ENCODE results near the gene DPP10. TPM values are rescaled to one million over a fixed set of nuclear protein-coding genes. Genes with fewer than 3 reads are reported as not detected.

DPP10 gene
- total and polyA plus RNA-seq, 4 donors, result 0.04 to 4.1 (median 0.48) TPM

GRCh38 chr2:114579542-114579941, 137.1 kb downstream of the DPP10 start:
- Histone ChIP-seq H3K4me3 (ENCODE audit: low read depth in 1 of 3, low read length in 3 of 3) (no peak overlapping the region), H3K27me3 (ENCODE audit: control insufficient read depth in 4 of 4, insufficient read depth in 4 of 4, low read length in 3 of 4) (no peaks in the 10 kb centered on the region), H3K4me1 (ENCODE audit: control insufficient read depth in 4 of 4, insufficient read depth in 4 of 4, low read length in 3 of 4) (no peaks in the 10 kb centered on the region), H3K9ac (ENCODE audit: low read depth in 1 of 2, low read length in 2 of 2) (no peak overlapping the region), H3K9me3 (ENCODE audit: control insufficient read depth in 4 of 4, low read length in 3 of 4) (no peaks in the 10 kb centered on the region), H3K27ac (ENCODE audit: low read depth in 1 of 2, low read length in 2 of 2) (no peak overlapping the region), H3K36me3 (ENCODE audit: control insufficient read depth in 4 of 4, insufficient read depth in 3 of 4, low read depth in 1 of 4, low read length in 3 of 4) (no peaks in the 10 kb centered on the region)
- no peak for DNase-seq (ENCODE audit: low spot score)
- no peak for TF ChIP-seq ATF3 (IDR thresholded peaks at IDR 0.05)
- no peak for TF ChIP-seq HNF4A (conservative IDR thresholded peaks at IDR 0.05)
- no peak for TF ChIP-seq RAD21 (IDR thresholded peaks at IDR 0.05)
- no peak for TF ChIP-seq CTCF (IDR thresholded peaks at IDR 0.05; ENCODE audit: low read depth, low read length, missing input control)
- TF ChIP-seq JUND (IDR thresholded peaks at IDR 0.05), result no peak
- TF ChIP-seq FOXA1 (IDR thresholded peaks at IDR 0.05), result no peak
- TF ChIP-seq ZBTB33 (IDR thresholded peaks at IDR 0.05), result no peak
- no peak for TF ChIP-seq EGR1 (IDR thresholded peaks at IDR 0.05; ENCODE audit: low read depth in 2 of 2)
- TF ChIP-seq RXRA (IDR thresholded peaks at IDR 0.05), result no peak
- no peak for TF ChIP-seq MAX (IDR thresholded peaks at IDR 0.05)
- no peak for TF ChIP-seq YY1 (IDR thresholded peaks at IDR 0.05)
- no peak for TF ChIP-seq TAF1 (conservative IDR thresholded peaks at IDR 0.05)
- TF ChIP-seq NR2F2 (IDR thresholded peaks at IDR 0.05), result no peak
- TF ChIP-seq FOXA2 (IDR thresholded peaks at IDR 0.05), result no peak
- TF ChIP-seq GABPA (IDR thresholded peaks at IDR 0.05 in 1 of 2, conservative IDR thresholded peaks at IDR 0.05 in 1 of 2), result no peak
- 50% methylated on average over 3 of the region's 3 CpGs for WGBS

GRCh38 chr2:114580691-114581090, 138.2 kb downstream of the DPP10 start:
- Histone ChIP-seq H3K27ac (ENCODE audit: low read depth in 1 of 2, low read length in 2 of 2) (no peak overlapping the region), H3K4me3 (ENCODE audit: low read depth in 1 of 3, low read length in 3 of 3) (no peak overlapping the region), H3K4me1 (ENCODE audit: control insufficient read depth in 4 of 4, insufficient read depth in 4 of 4, low read length in 3 of 4) (no peaks in the 10 kb centered on the region), H3K9ac (ENCODE audit: low read depth in 1 of 2, low read length in 2 of 2) (no peak overlapping the region), H3K36me3 (ENCODE audit: control insufficient read depth in 4 of 4, insufficient read depth in 3 of 4, low read depth in 1 of 4, low read length in 3 of 4) (no peaks in the 10 kb centered on the region), H3K9me3 (ENCODE audit: control insufficient read depth in 4 of 4, low read length in 3 of 4) (no peaks in the 10 kb centered on the region), H3K27me3 (ENCODE audit: control insufficient read depth in 4 of 4, insufficient read depth in 4 of 4, low read length in 3 of 4) (no peaks in the 10 kb centered on the region)
- WGBS, result 47% methylated on average over 6 of the region's 6 CpGs
- TF ChIP-seq NR2F2 (IDR thresholded peaks at IDR 0.05), result no peak
- no peak for TF ChIP-seq FOXA1 (IDR thresholded peaks at IDR 0.05)
- no peak for TF ChIP-seq CTCF (IDR thresholded peaks at IDR 0.05; ENCODE audit: low read depth, low read length, missing input control)
- TF ChIP-seq REST (IDR thresholded peaks at IDR 0.05), result no peak
- TF ChIP-seq FOXA2 (IDR thresholded peaks at IDR 0.05), result no peak
- no peak for TF ChIP-seq EGR1 (IDR thresholded peaks at IDR 0.05; ENCODE audit: low read depth in 2 of 2)
- no peak for TF ChIP-seq RAD21 (IDR thresholded peaks at IDR 0.05)
- TF ChIP-seq RXRA (IDR thresholded peaks at IDR 0.05), result no peak
- no peak for TF ChIP-seq HNF4A (conservative IDR thresholded peaks at IDR 0.05)
- TF ChIP-seq TAF1 (conservative IDR thresholded peaks at IDR 0.05), result no peak
- TF ChIP-seq YY1 (IDR thresholded peaks at IDR 0.05), result no peak
- no peak for DNase-seq (ENCODE audit: low spot score)

Measured in liver (tissue), 9 donors.